Measurements from ENCODE around the gene EXD3. TPM values are rescaled to one million over a fixed set of nuclear protein-coding genes. Genes with fewer than 3 reads are reported as not detected.

The EXD3 gene
- total and polyA plus RNA-seq, 4 donors = 9.4 to 43.5 (median 27.6) TPM

DNA sequence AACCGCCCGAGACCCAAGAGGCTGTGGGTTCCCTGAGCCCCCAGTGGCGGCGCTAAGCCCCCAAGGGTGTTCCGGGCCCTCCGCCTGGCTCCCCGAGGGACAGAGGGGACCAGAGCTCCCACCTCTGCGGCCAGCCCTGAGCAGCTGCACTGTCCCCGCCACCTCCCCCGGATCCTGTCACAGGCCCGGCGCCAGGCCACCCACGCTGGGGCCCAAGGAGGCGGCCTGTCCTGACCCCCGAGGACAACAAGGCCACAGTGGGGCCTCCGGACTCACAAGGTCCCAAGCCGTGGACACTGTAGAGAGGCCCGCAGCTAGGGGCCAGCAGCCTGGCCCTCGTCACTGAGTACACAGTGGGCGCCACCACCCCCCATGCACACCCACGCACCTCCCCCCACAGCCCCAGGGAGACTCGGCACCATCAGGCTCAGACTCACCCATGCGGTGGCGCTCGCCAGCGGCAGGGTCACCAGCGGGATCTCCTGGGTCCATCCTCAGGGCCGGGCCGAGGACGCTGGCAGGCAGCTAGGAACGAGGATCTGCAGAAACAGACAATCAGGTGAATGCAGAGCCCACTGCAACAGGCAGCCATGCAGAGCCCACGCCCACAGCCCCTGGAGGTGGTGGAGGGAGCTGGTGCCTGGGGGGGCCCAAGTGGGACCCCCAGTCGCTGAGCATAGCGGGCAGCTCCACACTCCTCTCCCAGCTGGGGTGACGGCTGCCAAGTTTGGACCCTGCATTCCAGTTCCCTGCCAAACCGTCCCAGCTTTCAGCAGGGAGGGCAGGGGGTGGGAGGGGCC is 27.9 kb downstream of the EXD3 start:
- WGBS (ENCODE audit: insufficient coverage) = 80% methylated on average over 28 of the region's 36 CpGs
- no peak for DNase-seq (ENCODE audit: low read depth in 4 of 6, low spot score in 6 of 6)
- H3K36me3 ChIP-seq (ENCODE audit: control insufficient read depth, insufficient read depth, low read length) = peaks cover 79% of the 10 kb centered on the region

DNA sequence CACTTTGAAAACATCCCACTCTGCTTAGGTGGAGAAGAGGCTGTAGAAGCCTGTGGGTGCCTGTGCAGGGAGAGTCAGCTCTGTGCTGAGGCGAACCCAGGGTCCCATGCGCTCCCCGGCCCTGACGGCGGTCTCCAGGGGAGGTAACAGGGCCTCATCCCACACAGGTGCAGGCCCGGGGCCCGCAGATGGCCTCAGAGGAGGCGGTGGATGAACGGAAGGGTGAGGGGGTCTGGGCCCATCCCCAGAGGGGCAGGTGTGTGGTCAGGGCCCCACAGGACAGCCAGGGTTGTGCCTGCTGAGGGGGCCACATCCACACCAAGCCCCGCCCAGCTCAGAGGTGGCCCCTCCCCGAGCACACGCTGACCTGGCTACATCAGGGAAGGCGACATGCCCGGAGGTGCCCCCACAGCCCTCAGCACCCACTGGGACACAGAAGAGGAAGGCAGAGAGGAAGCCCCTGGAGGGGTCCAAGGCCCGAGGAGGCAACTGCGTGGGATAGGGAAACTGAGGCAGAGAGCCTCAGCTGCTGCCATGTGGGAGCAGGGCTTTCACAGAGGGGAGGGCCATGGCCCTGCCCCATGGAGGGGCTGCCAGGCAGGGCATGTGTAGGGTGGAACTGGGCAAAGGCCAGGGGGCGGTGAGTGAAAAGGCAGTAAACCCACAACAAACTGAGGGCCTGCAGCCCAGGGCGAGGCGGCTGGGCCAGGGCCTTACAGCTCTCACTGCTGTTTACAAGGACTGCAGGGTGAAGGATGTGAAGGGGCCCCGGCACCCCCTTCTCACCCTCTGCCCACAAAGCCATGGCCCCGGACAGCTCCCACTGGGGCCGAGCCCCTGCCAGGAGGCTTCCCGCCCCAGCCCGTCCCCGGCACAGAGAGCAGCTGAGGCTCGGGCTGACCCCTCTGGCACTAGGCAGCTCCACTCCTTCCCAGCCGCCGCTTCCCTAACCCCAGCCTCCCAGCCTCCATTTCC is 29.5 kb downstream of the EXD3 start:
- 93% methylated on average over 24 of the region's 28 CpGs for WGBS (ENCODE audit: insufficient coverage)
- no peak for DNase-seq (ENCODE audit: low read depth in 4 of 6, low spot score in 6 of 6)
- no peaks in the 10 kb centered on the region for H3K27me3 ChIP-seq (ENCODE audit: control insufficient read depth, insufficient read depth, low read length)
- peaks cover 16% of the 10 kb centered on the region for H3K4me1 ChIP-seq (ENCODE audit: control insufficient read depth, insufficient read depth, low read length)
- no peak overlapping the region for H3K4me3 ChIP-seq (ENCODE audit: low read depth, low read length)
- H3K36me3 ChIP-seq (ENCODE audit: control insufficient read depth, insufficient read depth, low read length) = peaks cover 83% of the 10 kb centered on the region
- peaks cover 2% of the 10 kb centered on the region for H3K9me3 ChIP-seq (ENCODE audit: control insufficient read depth, insufficient read depth, low read length)
- no peak overlapping the region for H3K27ac ChIP-seq (ENCODE audit: low read depth, low read length)

More for the DNA sequence above, 27.9 kb downstream of the EXD3 start:
- Histone ChIP-seq H3K9me3 (ENCODE audit: control insufficient read depth, insufficient read depth, low read length) (peaks cover 2% of the 10 kb centered on the region), H3K27me3 (ENCODE audit: control insufficient read depth, insufficient read depth, low read length) (no peaks in the 10 kb centered on the region), H3K4me3 (ENCODE audit: low read depth, low read length) (no peak overlapping the region), H3K27ac (ENCODE audit: low read depth, low read length) (no peak overlapping the region), H3K4me1 (ENCODE audit: control insufficient read depth, insufficient read depth, low read length) (peaks cover 12% of the 10 kb centered on the region)

DNA sequence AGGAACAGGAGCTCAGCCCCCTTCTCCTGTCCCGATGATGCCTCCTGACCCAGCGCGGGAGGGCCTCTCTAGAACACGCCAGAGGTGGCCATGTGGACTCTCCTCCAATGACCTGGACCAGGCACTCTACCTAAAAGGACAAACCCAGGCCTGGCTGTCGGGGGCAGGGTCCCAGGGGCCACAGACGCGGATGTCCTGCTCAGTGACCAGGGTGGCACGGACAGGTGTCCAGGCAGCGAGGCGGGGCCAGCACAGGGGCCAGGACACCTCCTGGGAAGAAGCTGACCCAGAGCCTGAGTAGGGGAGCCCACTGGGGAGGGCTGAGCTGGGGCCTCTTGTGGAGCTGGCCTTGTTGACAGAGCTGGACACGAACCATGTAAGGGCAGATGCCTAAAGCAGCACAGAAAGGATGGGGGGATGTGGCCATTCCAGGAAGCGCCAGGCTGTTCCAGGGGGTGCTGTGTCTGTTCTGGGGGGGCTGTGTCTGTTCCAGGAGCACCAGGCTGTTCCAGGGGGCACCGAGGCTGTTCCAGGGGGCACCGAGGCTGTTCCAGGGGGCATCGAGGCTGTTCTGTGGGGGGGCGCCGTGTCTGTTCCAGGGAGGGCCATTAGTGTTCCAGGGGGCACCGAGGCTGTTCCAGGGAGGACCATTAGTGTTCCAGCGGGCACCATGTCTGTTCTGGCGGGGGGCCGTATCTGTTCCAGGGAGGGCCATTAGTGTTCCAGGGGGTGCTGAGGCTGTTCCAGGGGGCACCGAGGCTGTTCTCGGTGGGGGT is 30.5 kb downstream of the EXD3 start:
- no peaks in the 10 kb centered on the region for H3K27me3 ChIP-seq (ENCODE audit: control insufficient read depth, insufficient read depth, low read length)
- H3K27ac ChIP-seq (ENCODE audit: low read depth, low read length) = no peak overlapping the region
- no peak for DNase-seq (ENCODE audit: low read depth in 4 of 6, low spot score in 6 of 6)
- no peak overlapping the region for H3K4me3 ChIP-seq (ENCODE audit: low read depth, low read length)
- H3K4me1 ChIP-seq (ENCODE audit: control insufficient read depth, insufficient read depth, low read length) = peaks cover 26% of the 10 kb centered on the region
- H3K36me3 ChIP-seq (ENCODE audit: control insufficient read depth, insufficient read depth, low read length) = peaks cover 88% of the 10 kb centered on the region
- H3K9me3 ChIP-seq (ENCODE audit: control insufficient read depth, insufficient read depth, low read length) = peaks cover 1% of the 10 kb centered on the region
- 95% methylated on average over 18 of the region's 23 CpGs for WGBS (ENCODE audit: insufficient coverage)

DNA sequence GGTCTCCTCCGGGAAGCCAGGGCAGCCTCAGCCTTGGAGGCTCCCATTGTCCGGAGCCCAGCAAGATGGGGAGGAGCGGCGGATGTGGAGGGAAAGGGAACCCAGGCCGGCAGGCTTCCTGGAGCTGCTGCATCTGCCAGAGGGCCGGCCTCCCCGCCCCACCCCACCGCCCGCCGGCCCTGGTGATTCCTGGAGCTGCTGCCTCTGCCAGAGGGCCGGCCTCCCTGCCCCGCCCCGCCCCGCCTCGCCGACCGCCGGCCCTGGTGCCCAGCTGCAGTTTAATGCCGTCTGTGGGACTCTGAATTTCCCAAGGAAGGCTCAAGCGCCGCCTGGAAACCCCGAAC is 31.6 kb downstream of the EXD3 start:
- Histone ChIP-seq H3K4me1 (ENCODE audit: control insufficient read depth, insufficient read depth, low read length) (peaks cover 33% of the 10 kb centered on the region), H3K27me3 (ENCODE audit: control insufficient read depth, insufficient read depth, low read length) (no peaks in the 10 kb centered on the region), H3K4me3 (ENCODE audit: low read depth, low read length) (no peak overlapping the region), H3K36me3 (ENCODE audit: control insufficient read depth, insufficient read depth, low read length) (peaks cover 88% of the 10 kb centered on the region), H3K27ac (ENCODE audit: low read depth, low read length) (no peak overlapping the region), H3K9me3 (ENCODE audit: control insufficient read depth, insufficient read depth, low read length) (no peaks in the 10 kb centered on the region)
- no peak for DNase-seq (ENCODE audit: low read depth in 4 of 6, low spot score in 6 of 6)
- 61% methylated on average over 16 of the region's 22 CpGs for WGBS (ENCODE audit: insufficient coverage)

DNA sequence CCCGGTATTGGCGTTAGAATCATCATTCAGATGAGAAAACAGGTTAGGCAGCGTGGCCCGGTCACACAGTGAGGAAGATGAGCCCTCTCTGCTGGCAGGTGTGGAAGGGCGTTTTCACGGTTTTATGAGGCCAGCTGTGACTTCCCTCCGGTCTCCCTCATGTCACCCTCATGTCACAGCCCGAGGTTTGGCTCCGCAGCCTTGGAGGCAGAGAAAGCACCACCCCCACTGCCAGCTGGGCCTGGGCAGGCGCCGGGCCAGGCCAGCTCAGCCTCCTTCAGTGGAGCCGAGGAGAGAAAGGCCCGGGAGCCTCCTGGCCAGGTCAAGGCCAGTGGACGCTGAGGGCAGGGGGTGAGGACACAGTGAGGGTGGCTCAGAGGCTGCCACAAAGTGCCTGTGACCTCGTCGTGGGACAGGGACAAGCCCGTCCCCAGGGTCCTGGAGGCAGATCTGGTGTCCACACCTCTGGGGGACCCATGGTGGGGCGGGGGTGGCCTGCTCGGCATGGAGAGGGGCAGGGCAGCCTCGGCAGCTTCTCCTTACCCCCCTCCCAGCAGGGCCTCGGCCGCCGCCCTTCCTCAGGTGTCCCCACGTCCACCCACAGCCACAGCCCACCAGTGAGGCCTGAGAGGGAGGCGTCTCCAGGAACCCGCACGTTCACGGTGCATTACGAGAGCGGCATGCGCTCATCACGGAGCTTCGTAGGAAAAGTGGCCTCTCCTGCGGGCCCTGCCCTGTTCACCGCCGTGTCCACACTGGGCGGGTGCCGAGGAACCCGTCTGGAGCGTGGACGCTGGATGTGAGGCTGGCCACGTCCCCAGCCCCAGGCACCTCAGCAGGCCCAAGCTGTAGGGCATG is 32.2 kb downstream of the EXD3 start:
- H3K4me1 ChIP-seq (ENCODE audit: control insufficient read depth, insufficient read depth, low read length) = peaks cover 33% of the 10 kb centered on the region
- no peak for DNase-seq (ENCODE audit: low read depth in 4 of 6, low spot score in 6 of 6)
- H3K36me3 ChIP-seq (ENCODE audit: control insufficient read depth, insufficient read depth, low read length) = peaks cover 91% of the 10 kb centered on the region
- no peak overlapping the region for H3K4me3 ChIP-seq (ENCODE audit: low read depth, low read length)
- WGBS (ENCODE audit: insufficient coverage) = 72% methylated on average over 38 of the region's 42 CpGs
- H3K9me3 ChIP-seq (ENCODE audit: control insufficient read depth, insufficient read depth, low read length) = no peaks in the 10 kb centered on the region
- H3K27me3 ChIP-seq (ENCODE audit: control insufficient read depth, insufficient read depth, low read length) = no peaks in the 10 kb centered on the region
- no peak overlapping the region for H3K27ac ChIP-seq (ENCODE audit: low read depth, low read length)

DNA sequence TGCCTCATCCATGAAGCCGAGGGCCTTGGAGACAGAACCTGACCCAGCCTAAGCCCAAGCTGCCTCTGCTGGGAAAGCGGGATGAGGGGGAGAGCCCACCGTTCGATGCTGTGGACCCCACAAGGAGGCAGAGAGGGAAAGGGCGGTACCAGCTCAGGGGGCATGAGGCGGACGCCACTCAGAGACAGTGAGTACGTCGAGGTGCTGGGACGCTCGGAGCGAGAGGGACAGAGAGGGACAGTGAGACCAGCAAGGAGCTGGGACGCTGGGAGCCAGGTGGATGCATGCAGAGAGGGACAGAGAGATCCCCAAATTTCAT is 33.6 kb downstream of the EXD3 start:
- no peak overlapping the region for H3K4me3 ChIP-seq (ENCODE audit: low read depth, low read length)
- no peak overlapping the region for H3K27ac ChIP-seq (ENCODE audit: low read depth, low read length)
- no peaks in the 10 kb centered on the region for H3K9me3 ChIP-seq (ENCODE audit: control insufficient read depth, insufficient read depth, low read length)
- peaks cover 85% of the 10 kb centered on the region for H3K36me3 ChIP-seq (ENCODE audit: control insufficient read depth, insufficient read depth, low read length)
- no peak for DNase-seq (ENCODE audit: low read depth in 4 of 6, low spot score in 6 of 6)
- H3K27me3 ChIP-seq (ENCODE audit: control insufficient read depth, insufficient read depth, low read length) = no peaks in the 10 kb centered on the region
- WGBS (ENCODE audit: insufficient coverage) = 93% methylated on average over 12 of the region's 13 CpGs
- peaks cover 29% of the 10 kb centered on the region for H3K4me1 ChIP-seq (ENCODE audit: control insufficient read depth, insufficient read depth, low read length)

DNA sequence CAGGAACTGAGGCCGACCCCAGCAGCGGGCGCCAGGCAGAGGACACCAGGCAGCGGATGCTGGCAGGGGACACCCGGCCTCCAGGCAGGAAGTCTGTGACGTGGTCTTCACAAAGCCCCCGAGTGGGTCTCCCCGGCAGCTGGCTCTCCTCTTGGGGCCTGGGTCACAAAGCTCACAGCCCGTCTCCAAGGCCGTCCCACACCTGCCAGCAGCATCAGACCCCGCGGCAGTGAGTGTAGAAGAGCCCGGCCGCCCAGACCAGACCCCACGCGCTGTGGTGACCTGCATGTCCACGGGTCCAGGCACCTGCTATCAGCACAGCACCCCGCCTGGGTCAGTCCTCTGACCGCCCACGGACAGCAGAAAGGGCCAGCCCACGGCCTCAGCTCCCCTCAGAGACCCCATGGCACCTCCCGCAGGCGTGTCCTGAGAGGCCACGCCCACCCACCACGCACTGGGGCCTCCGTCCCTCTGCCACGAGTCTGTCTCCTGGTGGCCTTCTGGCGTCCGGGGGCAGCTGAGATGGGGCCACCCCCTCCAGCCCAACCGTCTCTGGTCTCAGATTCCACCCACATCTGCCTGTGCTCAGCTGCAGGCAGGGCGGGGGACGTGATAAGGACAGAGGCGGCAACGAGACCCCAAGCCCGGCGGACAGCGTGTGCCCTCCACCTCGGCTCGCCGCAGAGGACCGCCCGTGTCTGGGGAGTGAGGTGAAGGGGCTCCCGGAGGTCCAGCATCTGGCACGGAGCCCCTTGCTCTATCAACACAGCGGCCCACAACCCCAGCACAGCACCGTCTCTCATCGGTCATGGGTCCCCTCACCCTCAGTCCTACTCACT is 34.2 kb downstream of the EXD3 start:
- peaks cover 32% of the 10 kb centered on the region for H3K4me1 ChIP-seq (ENCODE audit: control insufficient read depth, insufficient read depth, low read length)
- H3K27ac ChIP-seq (ENCODE audit: low read depth, low read length) = no peak overlapping the region
- H3K36me3 ChIP-seq (ENCODE audit: control insufficient read depth, insufficient read depth, low read length) = peaks cover 85% of the 10 kb centered on the region
- H3K27me3 ChIP-seq (ENCODE audit: control insufficient read depth, insufficient read depth, low read length) = no peaks in the 10 kb centered on the region
- H3K9me3 ChIP-seq (ENCODE audit: control insufficient read depth, insufficient read depth, low read length) = no peaks in the 10 kb centered on the region
- WGBS (ENCODE audit: insufficient coverage) = 72% methylated on average over 37 of the region's 47 CpGs
- H3K4me3 ChIP-seq (ENCODE audit: low read depth, low read length) = no peak overlapping the region
- no peak for DNase-seq (ENCODE audit: low read depth in 4 of 6, low spot score in 6 of 6)

DNA sequence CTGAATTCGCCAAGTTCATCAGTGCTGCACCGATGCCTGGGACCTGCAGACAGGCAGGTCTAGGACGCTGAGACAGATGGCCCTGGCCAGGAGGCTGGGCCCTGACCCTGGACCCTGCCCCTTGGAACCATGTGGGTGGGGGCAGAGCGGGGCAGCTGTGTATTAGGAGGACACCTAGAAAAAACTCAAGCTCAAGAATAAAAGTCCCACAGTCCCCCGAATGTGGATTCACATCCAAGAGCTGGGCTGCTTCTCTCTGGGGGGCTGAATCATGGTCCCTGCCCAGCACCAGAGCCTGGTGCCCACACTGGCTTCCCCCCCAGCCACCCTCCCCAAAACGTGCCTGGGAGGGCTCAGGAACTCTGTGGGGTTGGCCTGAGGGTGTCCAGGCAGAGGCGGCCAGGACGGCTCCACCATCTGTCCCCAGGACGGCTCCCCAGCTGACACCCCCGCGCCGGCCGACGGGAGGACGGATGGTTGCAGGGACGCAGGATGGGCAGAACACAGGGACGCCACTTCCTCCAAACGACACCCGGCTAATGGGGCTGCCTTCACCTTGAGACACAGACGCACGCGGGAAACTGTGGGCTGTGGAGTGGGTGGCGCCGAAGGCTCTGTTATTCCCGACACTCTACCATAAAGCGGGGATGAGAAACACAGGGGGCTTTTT is 34.9 kb downstream of the EXD3 start:
- Histone ChIP-seq H3K4me3 (ENCODE audit: low read depth, low read length) (no peak overlapping the region), H3K4me1 (ENCODE audit: control insufficient read depth, insufficient read depth, low read length) (peaks cover 32% of the 10 kb centered on the region), H3K36me3 (ENCODE audit: control insufficient read depth, insufficient read depth, low read length) (peaks cover 84% of the 10 kb centered on the region), H3K27me3 (ENCODE audit: control insufficient read depth, insufficient read depth, low read length) (no peaks in the 10 kb centered on the region), H3K27ac (ENCODE audit: low read depth, low read length) (no peak overlapping the region), H3K9me3 (ENCODE audit: control insufficient read depth, insufficient read depth, low read length) (no peaks in the 10 kb centered on the region)
- DNase-seq (ENCODE audit: low read depth in 4 of 6, low spot score in 6 of 6) = no peak
- 59% methylated on average over 25 of the region's 26 CpGs for WGBS (ENCODE audit: insufficient coverage)
